Fibroblast of lung (primary cell): ENCODE measurements around the gene DNAH17.

Experiments
- EZH2 ChIP-seq: IDR thresholded peaks from 2 replicates; pipeline ENCODE4 v1.5.1; 2012; ENCODE audit warnings: low read length, control low read depth, mild to moderate bottlenecking; ENCODE audit errors: missing control alignments
- TF ChIP-seq, protein P1 (sequence below), 2 donors: IDR thresholded peaks in 1 of 2; conservative IDR thresholded peaks in 1 of 2; 1 replicate in 1 of 2; 2 replicates in 1 of 2; pipeline ENCODE4 v1.5.1; 2011 to 2012; ENCODE audit warnings: low read length in 2 of 2, control low read depth in 1 of 2, inconsistent platforms in 1 of 2, low read depth in 1 of 2, mild to moderate bottlenecking in 1 of 2

DNA sequence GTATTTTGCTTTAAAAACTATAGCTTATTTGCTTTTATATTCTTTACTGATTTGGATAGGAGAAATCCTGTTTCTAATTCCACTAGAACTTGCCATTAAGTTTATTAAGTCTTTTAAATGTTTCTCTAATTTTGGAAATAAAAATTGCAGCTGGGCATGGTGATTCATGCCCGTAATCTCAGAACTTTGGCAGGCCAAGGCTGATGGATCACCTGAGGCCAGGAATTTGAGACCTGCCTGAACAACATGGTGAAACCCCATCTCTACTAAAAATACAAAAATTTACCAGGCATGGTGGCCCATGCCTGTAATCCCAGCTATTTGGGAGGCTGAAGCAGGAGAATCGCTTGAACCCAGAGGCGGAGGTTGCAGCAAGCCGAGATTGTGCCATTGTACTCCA is 30.7 kb downstream of the DNAH17 start:
- TF ChIP-seq, protein P1, sequence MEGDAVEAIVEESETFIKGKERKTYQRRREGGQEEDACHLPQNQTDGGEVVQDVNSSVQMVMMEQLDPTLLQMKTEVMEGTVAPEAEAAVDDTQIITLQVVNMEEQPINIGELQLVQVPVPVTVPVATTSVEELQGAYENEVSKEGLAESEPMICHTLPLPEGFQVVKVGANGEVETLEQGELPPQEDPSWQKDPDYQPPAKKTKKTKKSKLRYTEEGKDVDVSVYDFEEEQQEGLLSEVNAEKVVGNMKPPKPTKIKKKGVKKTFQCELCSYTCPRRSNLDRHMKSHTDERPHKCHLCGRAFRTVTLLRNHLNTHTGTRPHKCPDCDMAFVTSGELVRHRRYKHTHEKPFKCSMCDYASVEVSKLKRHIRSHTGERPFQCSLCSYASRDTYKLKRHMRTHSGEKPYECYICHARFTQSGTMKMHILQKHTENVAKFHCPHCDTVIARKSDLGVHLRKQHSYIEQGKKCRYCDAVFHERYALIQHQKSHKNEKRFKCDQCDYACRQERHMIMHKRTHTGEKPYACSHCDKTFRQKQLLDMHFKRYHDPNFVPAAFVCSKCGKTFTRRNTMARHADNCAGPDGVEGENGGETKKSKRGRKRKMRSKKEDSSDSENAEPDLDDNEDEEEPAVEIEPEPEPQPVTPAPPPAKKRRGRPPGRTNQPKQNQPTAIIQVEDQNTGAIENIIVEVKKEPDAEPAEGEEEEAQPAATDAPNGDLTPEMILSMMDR (conservative IDR thresholded peaks at IDR 0.05 in 1 of 2, IDR thresholded peaks at IDR 0.05 in 1 of 2; ENCODE audit: low read depth in 1 of 2, low read length in 2 of 2): no peak
- TF ChIP-seq EZH2: no peak
